HCT116 (cell line): ENCODE measurements around the gene SMARCB1.

Source experiments
- CTCF ChIP-seq, 3 experiments: fragments of 200-600 bp in 1 of 3; sonication (generic) in 1 of 3; IDR thresholded peaks in 2 of 3; conservative IDR thresholded peaks in 1 of 3; 2 replicates each; pipeline ENCODE4 v1.5.1; 2012 to 2017; ENCODE audit warnings: low read depth in 2 of 3, low read length in 2 of 3, antibody characterized with exemption in 1 of 3, borderline replicate concordance in 1 of 3, control low read depth in 1 of 3, mild to moderate bottlenecking in 1 of 3, mixed read lengths in 1 of 3, mixed run types in 1 of 3, moderate library complexity in 1 of 3; ENCODE audit not compliant: insufficient read depth in 1 of 3
- EZH2 ChIP-seq: fragments of 200-600 bp; sonication (generic); IDR thresholded peaks from 2 replicates; pipeline ENCODE4 v1.6.1; 2017; ENCODE audit warnings: antibody characterized with exemption, mixed run types
- POLR2A ChIP-seq: IDR thresholded peaks from 2 replicates; pipeline ENCODE4 v1.7.0; 2011; ENCODE audit warnings: borderline replicate concordance; ENCODE audit not compliant: insufficient read depth, insufficient read length; ENCODE audit errors: extremely low read depth
- POLR2AphosphoS5 ChIP-seq: IDR thresholded peaks from 2 replicates; pipeline ENCODE4 v1.6.1; 2011; ENCODE audit warnings: mild to moderate bottlenecking, low read depth, low read length, moderate library complexity
- RAD21 ChIP-seq: IDR thresholded peaks from 2 replicates; pipeline ENCODE4 v1.6.1; 2012; ENCODE audit warnings: low read depth, mild to moderate bottlenecking
- SIN3A ChIP-seq: IDR thresholded peaks from 2 replicates; pipeline ENCODE4 v1.6.1; 2012; ENCODE audit warnings: low read depth
- YY1 ChIP-seq: IDR thresholded peaks from 2 replicates; pipeline ENCODE4 v1.6.1; 2011; ENCODE audit warnings: low read length, low read depth, moderate library complexity, mild to moderate bottlenecking; ENCODE audit not compliant: insufficient replicate concordance; ENCODE audit errors: extremely low read depth
- ZNF274 ChIP-seq: fragments of 200-500 bp; sonication (Bioruptor generic); IDR thresholded peaks from 2 replicates; pipeline ENCODE4 v1.6.1; 2014; ENCODE audit warnings: mild to moderate bottlenecking, low read depth, low read length, inconsistent platforms

- TF ChIP-seq POLR2A (no peak), CTCF (IDR thresholded peaks at IDR 0.05 in 2 of 3, conservative IDR thresholded peaks at IDR 0.05 in 1 of 3; ENCODE audit: borderline replicate concordance in 1 of 3, insufficient read depth in 1 of 3, low read depth in 2 of 3, low read length in 2 of 3) (no peak), SIN3A (no peak), YY1 (no peak), ZNF274 (no peak), EZH2 (no peak), RAD21 (no peak), POLR2AphosphoS5 (no peak)
These were observed 2.4 kb downstream of the SMARCB1 start for GRCh38 chr22:23789121-23789520.
